ENCODE results near the gene PLEK2. TPM values are rescaled to one million over a fixed set of nuclear protein-coding genes. Genes with fewer than 3 reads are reported as not detected.
"Not testable (repeated sequence)": the region's sequence is repeated elsewhere in the genome, so short reads cannot be mapped to it uniquely, and the experiment has no call there.

The PLEK2 gene
- total RNA-seq, 2 experiments from 2014 or later = 0.45 to 1.1 TPM

- DNase-seq = peak; percentile 99
- ChIA-PET CTCF (interaction anchor here (0.6 to 1.9 kb wide), 22 partner anchors 9 to 1484 kb away, joined by 3 to 17 read pairs (median 4); partner anchors contain the start of genes ARG2 and TMEM229B), POLR2A (interaction anchor here (0.6 kb wide), 2 partner anchors 21 to 31 kb away, joined by 3 to 6 read pairs; no protein-coding TSS in a partner anchor)
- peak within 1 kb of the TSS; percentile 94 for H3K27ac Mint-ChIP-seq
- H3K27me3 Mint-ChIP-seq = no peaks in the 10 kb centered on the region
- H3K4me1 Mint-ChIP-seq = peaks cover 61% of the 10 kb centered on the region
- peaks cover 17% of the 10 kb centered on the region for H3K36me3 Mint-ChIP-seq (ENCODE audit: low read depth)
- peak within 1 kb of the TSS; percentile 92 for H3K4me3 Mint-ChIP-seq
- no peaks in the 10 kb centered on the region for H3K9me3 Mint-ChIP-seq
Observed at GRCh38 chr14:67359775-67360469, 52.0 kb downstream of the PLEK2 start, which contains the start of the genes ATP6V1D and EIF2S1. TSS of gene ATP6V1D (minus strand) at chr14:67359804. CDS start at chr14:67359698, 106 bp downstream. TSS of gene EIF2S1 (plus strand) at chr14:67360328. CDS start at chr14:67364768, 4,440 bp downstream.

GRCh38 chr14:67358924-67359774 is 52.8 kb downstream of the PLEK2 start:
- Mint-ChIP-seq H3K27ac (peak overlapping the region; percentile 94), H3K36me3 (ENCODE audit: low read depth) (peaks cover 11% of the 10 kb centered on the region), H3K27me3 (no peaks in the 10 kb centered on the region), H3K4me3 (peak overlapping the region; percentile 92), H3K4me1 (peaks cover 55% of the 10 kb centered on the region), H3K9me3 (no peaks in the 10 kb centered on the region)
- ChIA-PET CTCF (interaction anchor here (0.6 to 1.9 kb wide), 19 partner anchors 9 to 459 kb away, joined by 3 to 17 read pairs (median 4); partner anchors contain the start of genes ARG2 and TMEM229B), POLR2A (interaction anchor here (0.6 kb wide), 1 partner anchor 20 kb away, joined by 6 read pairs; no protein-coding TSS in a partner anchor)
- peak; percentile 8 for DNase-seq

GRCh38 chr14:67357969-67358354 is 54.0 kb downstream of the PLEK2 start:
- CTCF ChIA-PET = interaction anchor here (0.5 to 0.8 kb wide), 3 partner anchors 126 to 332 kb away, joined by 3 to 4 read pairs (median 3); no protein-coding TSS in a partner anchor
- Mint-ChIP-seq H3K9me3 (no peaks in the 10 kb centered on the region), H3K27ac (no peak overlapping the region), H3K4me3 (peak overlapping the region; percentile 92), H3K36me3 (ENCODE audit: low read depth) (peaks cover 8% of the 10 kb centered on the region), H3K27me3 (no peaks in the 10 kb centered on the region), H3K4me1 (peaks cover 45% of the 10 kb centered on the region)
- DNase-seq = no peak
- POLR2A ChIA-PET = interaction anchor here (0.6 kb wide), 1 partner anchor 1208 kb away, joined by 3 read pairs; no protein-coding TSS in a partner anchor

- Mint-ChIP-seq H3K27ac (no peak overlapping the region), H3K9me3 (no peaks in the 10 kb centered on the region), H3K27me3 (no peaks in the 10 kb centered on the region), H3K36me3 (ENCODE audit: low read depth) (peaks cover 7% of the 10 kb centered on the region), H3K4me1 (peaks cover 40% of the 10 kb centered on the region), H3K4me3 (peak overlapping the region; percentile 44)
- DNase-seq = no peak
- ChIA-PET CTCF (interaction anchor here (0.9 to 1.0 kb wide), 2 partner anchors 19 to 243 kb away, joined by 3 read pairs; partner anchors contain the start of gene PIGH), POLR2A (interaction anchor here (0.6 kb wide), 1 partner anchor 1209 kb away, joined by 3 read pairs; no protein-coding TSS in a partner anchor)
Observed at GRCh38 chr14:67357186-67357968, 54.6 kb downstream of the PLEK2 start.

- H3K36me3 Mint-ChIP-seq (ENCODE audit: low read depth) = peaks cover 23% of the 10 kb centered on the region
- peaks cover 11% of the 10 kb centered on the region for H3K4me1 Mint-ChIP-seq
- POLR2A ChIA-PET = interaction anchor here (0.7 kb wide), 1 partner anchor 33 kb away, joined by 3 read pairs; no protein-coding TSS in a partner anchor
- no peaks in the 10 kb centered on the region for H3K27me3 Mint-ChIP-seq
- no peak for DNase-seq
- CTCF ChIA-PET = no interaction called here
- no peak overlapping the region for H3K4me3 Mint-ChIP-seq
- no peak overlapping the region for H3K27ac Mint-ChIP-seq
- H3K9me3 Mint-ChIP-seq = no peaks in the 10 kb centered on the region
Observed at GRCh38 chr14:67352055-67352454, 59.9 kb downstream of the PLEK2 start.

GRCh38 chr14:67345583-67345982 is 66.4 kb downstream of the PLEK2 start:
- Mint-ChIP-seq H3K4me1 (no peaks in the 10 kb centered on the region), H3K27ac (no peak overlapping the region), H3K4me3 (no peak overlapping the region), H3K36me3 (ENCODE audit: low read depth) (peaks cover 43% of the 10 kb centered on the region), H3K27me3 (no peaks in the 10 kb centered on the region), H3K9me3 (no peaks in the 10 kb centered on the region)
- ChIA-PET POLR2A (no interaction called here), CTCF (no interaction called here)
- DNase-seq = no peak

GRCh38 chr14:67343601-67344230 is 68.2 kb downstream of the PLEK2 start:
- Mint-ChIP-seq H3K27ac (no peak overlapping the region), H3K27me3 (no peaks in the 10 kb centered on the region), H3K4me1 (no peaks in the 10 kb centered on the region), H3K9me3 (no peaks in the 10 kb centered on the region), H3K4me3 (no peak overlapping the region), H3K36me3 (ENCODE audit: low read depth) (peaks cover 41% of the 10 kb centered on the region)
- CTCF ChIA-PET = no interaction called here
- DNase-seq = no peak
- POLR2A ChIA-PET = no interaction called here

GRCh38 chr14:67341231-67341630 is 70.7 kb downstream of the PLEK2 start:
- H3K9me3 Mint-ChIP-seq, H3K27me3 Mint-ChIP-seq, DNase-seq, H3K27ac Mint-ChIP-seq, H3K4me3 Mint-ChIP-seq, CTCF ChIA-PET, H3K4me1 Mint-ChIP-seq, POLR2A ChIA-PET: not testable (repeated sequence)
- H3K36me3 Mint-ChIP-seq (ENCODE audit: low read depth) = peaks cover 41% of the 10 kb centered on the region

Small RNA genes lying within 50 kb of the gene (microRNA-seq; reads per million reads assigned to microRNA genes)
- not detected for gene MIR5694 (ENCODE audit: borderline microRNAs expressed, borderline replicate concordance)

Other genes with a start within 250 kb of the PLEK2 start
- gene GARIN2, start 222.7 kb downstream of the PLEK2 start, total RNA-seq = under 1 TPM in 1 of 2 experiments, not detected in 1; 0.17 TPM
- 1 to 10 TPM; 6.7 to 7.1 TPM for gene PALS1, start 170.7 kb downstream of the PLEK2 start, total RNA-seq
- 10 to 100 TPM; 43.6 to 48.9 TPM for gene ATP6V1D, start 52.4 kb downstream of the PLEK2 start, total RNA-seq
- 100 to 1,000 TPM; 114 to 115 TPM for gene EIF2S1, start 51.8 kb downstream of the PLEK2 start, total RNA-seq
- 10 to 100 TPM; 24.3 to 25.1 TPM for gene TMEM229B, start 76.6 kb upstream of the PLEK2 start, total RNA-seq
- gene PLEKHH1, start 121.1 kb upstream of the PLEK2 start, total RNA-seq = under 1 TPM; 0.29 to 0.50 TPM
- gene PIGH, start 188.1 kb upstream of the PLEK2 start, total RNA-seq = 10 to 100 TPM; 17.4 to 18.5 TPM
- gene ARG2, start 207.8 kb upstream of the PLEK2 start, total RNA-seq = 1 to 10 TPM; 1.0 to 1.6 TPM

All from activated CD4-positive, alpha-beta T cell treated with anti-CD3 and anti-CD28 coated beads, Interleukin-2, amount 10 ng/mL, durations not matched to agents 7 days and 5 days (primary cell).